Measurements from ENCODE around the gene STK24. TPM values are rescaled to one million over a fixed set of nuclear protein-coding genes. Genes with fewer than 3 reads are reported as not detected.

STK24 gene
- total RNA-seq, 1 donor from 2014 or later = 88.4 TPM

DNA sequence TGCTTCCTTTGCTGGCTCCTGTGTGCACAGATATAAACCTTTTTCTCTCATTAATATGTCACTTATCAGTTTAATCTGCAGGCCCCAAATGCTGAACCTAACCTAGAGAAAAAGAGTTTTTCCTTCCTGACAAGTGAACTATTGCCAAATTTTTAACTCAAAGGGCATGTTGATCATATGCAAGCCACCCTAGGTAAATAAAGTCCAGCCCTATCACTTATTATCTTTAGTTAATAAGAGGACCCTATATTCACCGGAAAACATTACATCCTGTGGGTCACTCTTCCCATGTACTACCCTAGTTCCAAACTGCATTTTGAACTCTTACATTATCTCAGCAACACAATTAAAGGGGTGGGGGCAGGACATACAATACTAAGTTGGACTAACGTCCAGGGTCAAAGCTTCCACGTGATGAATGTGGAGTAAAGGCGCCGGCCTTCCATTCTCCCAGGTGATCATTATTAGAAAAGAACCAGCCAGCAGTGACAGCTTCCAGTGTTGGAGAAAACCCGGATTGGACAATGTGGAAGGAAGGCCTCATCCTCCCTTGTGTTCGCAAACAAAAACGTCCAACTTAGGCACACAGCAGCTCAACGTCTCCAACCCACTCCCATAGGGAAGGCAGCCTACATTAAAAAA is 86.6 kb downstream of the STK24 start:
- Mint-ChIP-seq H3K27me3 (ENCODE audit: low read depth) (no peaks in the 10 kb centered on the region), H3K4me1 (peaks cover 50% of the 10 kb centered on the region), H3K36me3 (peaks cover 4% of the 10 kb centered on the region), H3K27ac (no peak overlapping the region), H3K4me3 (no peak overlapping the region), H3K9me3 (no peaks in the 10 kb centered on the region)
- no peak for DNase-seq (ENCODE audit: low spot score in 2 of 2, unreplicated experiment in 2 of 2)
- TF ChIP-seq, protein P1, sequence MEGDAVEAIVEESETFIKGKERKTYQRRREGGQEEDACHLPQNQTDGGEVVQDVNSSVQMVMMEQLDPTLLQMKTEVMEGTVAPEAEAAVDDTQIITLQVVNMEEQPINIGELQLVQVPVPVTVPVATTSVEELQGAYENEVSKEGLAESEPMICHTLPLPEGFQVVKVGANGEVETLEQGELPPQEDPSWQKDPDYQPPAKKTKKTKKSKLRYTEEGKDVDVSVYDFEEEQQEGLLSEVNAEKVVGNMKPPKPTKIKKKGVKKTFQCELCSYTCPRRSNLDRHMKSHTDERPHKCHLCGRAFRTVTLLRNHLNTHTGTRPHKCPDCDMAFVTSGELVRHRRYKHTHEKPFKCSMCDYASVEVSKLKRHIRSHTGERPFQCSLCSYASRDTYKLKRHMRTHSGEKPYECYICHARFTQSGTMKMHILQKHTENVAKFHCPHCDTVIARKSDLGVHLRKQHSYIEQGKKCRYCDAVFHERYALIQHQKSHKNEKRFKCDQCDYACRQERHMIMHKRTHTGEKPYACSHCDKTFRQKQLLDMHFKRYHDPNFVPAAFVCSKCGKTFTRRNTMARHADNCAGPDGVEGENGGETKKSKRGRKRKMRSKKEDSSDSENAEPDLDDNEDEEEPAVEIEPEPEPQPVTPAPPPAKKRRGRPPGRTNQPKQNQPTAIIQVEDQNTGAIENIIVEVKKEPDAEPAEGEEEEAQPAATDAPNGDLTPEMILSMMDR (IDR thresholded peaks at IDR 0.05; ENCODE audit: unreplicated experiment) = no peak

DNA sequence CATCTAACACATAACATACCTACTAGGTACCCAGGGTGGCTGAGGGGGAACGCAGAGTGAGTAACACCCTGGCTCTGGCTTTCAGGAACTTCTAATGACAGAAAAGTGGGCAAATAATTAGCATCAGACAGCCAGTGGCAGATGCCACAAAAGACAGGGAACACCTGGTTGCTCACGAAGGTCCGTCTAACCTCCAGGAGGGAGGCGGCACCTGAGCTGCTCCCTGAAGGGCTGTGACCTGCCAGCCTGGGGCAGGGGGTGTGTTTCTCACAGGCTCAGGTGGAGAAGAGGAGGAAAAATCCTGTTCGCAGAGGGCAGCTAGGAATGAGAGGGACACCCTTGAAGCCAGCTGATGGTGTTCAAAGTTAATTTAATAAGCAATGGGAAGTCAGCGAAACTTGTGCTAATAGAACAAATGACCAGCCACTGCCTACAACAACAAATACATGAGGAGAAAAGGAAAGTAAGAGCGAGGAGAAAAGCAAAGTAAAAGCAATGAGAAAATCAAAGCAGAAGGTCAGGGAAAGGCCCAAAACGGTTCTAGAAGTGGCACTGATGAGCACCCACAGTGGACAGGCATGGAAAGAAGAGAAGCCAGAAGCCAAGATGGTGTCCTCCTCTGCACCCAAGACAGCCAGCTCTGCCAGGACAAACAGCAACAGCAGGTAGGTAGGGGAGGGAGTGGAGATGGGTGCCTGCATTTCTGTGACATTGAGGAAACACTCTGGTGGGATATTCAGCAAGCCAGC is 87.3 kb downstream of the STK24 start:
- DNase-seq (ENCODE audit: low spot score in 2 of 2, unreplicated experiment in 2 of 2) = no peak
- TF ChIP-seq, protein P1 (IDR thresholded peaks at IDR 0.05; ENCODE audit: unreplicated experiment) = no peak
- Mint-ChIP-seq H3K4me3 (no peak overlapping the region), H3K27ac (no peak overlapping the region), H3K27me3 (ENCODE audit: low read depth) (no peaks in the 10 kb centered on the region), H3K36me3 (peaks cover 3% of the 10 kb centered on the region), H3K4me1 (peaks cover 57% of the 10 kb centered on the region), H3K9me3 (no peaks in the 10 kb centered on the region)

DNA sequence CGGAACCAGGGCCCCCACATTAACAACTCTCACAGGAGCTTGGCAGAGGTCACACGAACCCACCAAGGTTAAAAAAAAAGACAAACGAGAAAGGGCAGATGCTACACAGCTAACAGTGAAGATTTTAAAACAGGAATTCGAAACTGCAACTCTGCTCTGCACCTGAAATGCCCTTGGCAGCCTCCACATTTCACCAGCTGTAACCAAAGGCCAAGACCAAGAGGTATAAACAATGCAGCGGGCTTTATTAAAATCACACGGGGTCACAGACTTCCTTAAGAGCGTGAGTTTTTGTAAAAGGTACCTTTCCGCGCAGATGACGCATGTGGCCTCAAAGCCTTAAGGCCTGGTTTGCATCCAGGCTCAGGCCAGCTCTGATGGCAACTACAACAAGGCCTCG is 88.2 kb downstream of the STK24 start:
- peaks cover 65% of the 10 kb centered on the region for H3K4me1 Mint-ChIP-seq
- H3K27ac Mint-ChIP-seq = no peak overlapping the region
- DNase-seq (ENCODE audit: low spot score in 2 of 2, unreplicated experiment in 2 of 2) = no peak
- no peaks in the 10 kb centered on the region for H3K27me3 Mint-ChIP-seq (ENCODE audit: low read depth)
- H3K4me3 Mint-ChIP-seq = no peak overlapping the region
- H3K9me3 Mint-ChIP-seq = no peaks in the 10 kb centered on the region
- H3K36me3 Mint-ChIP-seq = no peaks in the 10 kb centered on the region
- TF ChIP-seq, protein P1 (IDR thresholded peaks at IDR 0.05; ENCODE audit: unreplicated experiment) = no peak

DNA sequence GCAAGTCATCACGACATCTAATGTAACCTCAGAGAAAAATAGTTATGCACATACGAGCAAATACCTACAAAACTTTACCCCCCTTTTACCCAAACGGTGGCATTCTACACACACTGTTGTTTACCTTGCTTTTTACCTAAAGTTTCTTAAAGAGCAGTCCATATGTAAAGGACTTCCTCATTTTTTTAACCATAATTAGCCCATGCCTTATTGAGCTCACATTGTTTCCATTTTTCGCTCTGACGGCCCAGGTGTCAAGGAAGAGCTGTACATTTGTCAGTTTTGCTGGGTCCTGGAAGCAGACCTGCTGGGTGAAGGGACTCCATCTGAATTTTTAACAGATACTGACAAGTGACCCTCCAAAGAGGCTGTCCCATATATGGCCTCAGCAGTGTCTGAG is 89.4 kb downstream of the STK24 start:
- no peaks in the 10 kb centered on the region for H3K27me3 Mint-ChIP-seq (ENCODE audit: low read depth)
- peak overlapping the region; percentile 14 for H3K27ac Mint-ChIP-seq
- no peaks in the 10 kb centered on the region for H3K36me3 Mint-ChIP-seq
- TF ChIP-seq, protein P1 (IDR thresholded peaks at IDR 0.05; ENCODE audit: unreplicated experiment) = no peak
- no peak overlapping the region for H3K4me3 Mint-ChIP-seq
- no peak for DNase-seq (ENCODE audit: low spot score in 2 of 2, unreplicated experiment in 2 of 2)
- H3K4me1 Mint-ChIP-seq = peaks cover 66% of the 10 kb centered on the region
- no peaks in the 10 kb centered on the region for H3K9me3 Mint-ChIP-seq

DNA sequence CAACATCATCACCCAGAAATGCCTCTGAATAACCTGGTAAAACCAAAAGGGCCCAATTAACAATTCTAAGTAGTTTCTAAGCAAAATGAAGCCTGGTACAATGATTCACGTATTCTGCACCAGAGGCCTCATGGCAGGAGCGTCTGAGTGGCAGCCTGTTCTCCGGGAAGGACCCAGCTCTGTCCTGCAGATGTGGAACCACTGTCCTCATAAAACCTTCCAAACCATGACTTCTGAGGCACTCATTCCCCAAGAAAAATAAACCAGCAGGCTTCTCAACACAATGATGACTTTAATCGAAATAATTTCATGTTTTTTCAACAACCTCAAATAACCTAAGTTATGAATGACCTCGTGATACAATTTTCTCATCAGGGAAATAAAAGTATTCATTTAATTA is 89.9 kb downstream of the STK24 start:
- Mint-ChIP-seq H3K4me3 (no peak overlapping the region), H3K36me3 (no peaks in the 10 kb centered on the region), H3K9me3 (no peaks in the 10 kb centered on the region), H3K4me1 (peaks cover 62% of the 10 kb centered on the region), H3K27ac (no peak overlapping the region), H3K27me3 (ENCODE audit: low read depth) (no peaks in the 10 kb centered on the region)
- TF ChIP-seq, protein P1 (IDR thresholded peaks at IDR 0.05; ENCODE audit: unreplicated experiment) = no peak
- no peak for DNase-seq (ENCODE audit: low spot score in 2 of 2, unreplicated experiment in 2 of 2)

Measured in mesothelial cell of epicardium (in vitro differentiated cells).